Activated CD8-positive, alpha-beta memory T cell treated with anti-CD3 and anti-CD28 coated beads for 48 hours (primary cell): ENCODE data around the gene AQP6.

ENCODE experiments used
- DNase-seq, 3 experiments: peaks; one replicate each; pipeline ENCODE4 v3.0.0-alpha.2; 2020; ENCODE audit warnings: low read depth in 2 of 3, low spot score in 2 of 3

Gene AQP6

GRCh38 chr12:49972641-49973360, at the start of gene AQP6:
Gene AQP6 (plus strand): TSS chr12:49972947. CDS start chr12:49973174, 227 bp downstream.
- DNase-seq = no peak

- DNase-seq = no peak
These were observed 49.6 kb upstream of the AQP6 start for GRCh38 chr12:49923035-49923644.

GRCh38 chr12:49923880-49924556, 48.7 kb upstream of the AQP6 start:
- DNase-seq = no peak

- DNase-seq = no peak
These were observed 48.0 kb upstream of the AQP6 start for GRCh38 chr12:49924628-49925246.

GRCh38 chr12:49925433-49926204, 47.1 kb upstream of the AQP6 start:
- DNase-seq = no peak

- DNase-seq = no peak
These were observed 44.3 kb upstream of the AQP6 start for GRCh38 chr12:49928471-49928870.

GRCh38 chr12:49929581-49929980, 43.2 kb upstream of the AQP6 start:
- no peak for DNase-seq

GRCh38 chr12:49930515-49931288, 42.0 kb upstream of the AQP6 start:
- no peak for DNase-seq

- DNase-seq = no peak
These were observed 40.7 kb upstream of the AQP6 start for GRCh38 chr12:49932023-49932422.

GRCh38 chr12:49932533-49933130, 40.1 kb upstream of the AQP6 start:
- no peak for DNase-seq

GRCh38 chr12:49933796-49934195, 39.0 kb upstream of the AQP6 start:
- no peak for DNase-seq

GRCh38 chr12:49934505-49934904, 38.2 kb upstream of the AQP6 start:
- DNase-seq = no peak

- no peak for DNase-seq
These were observed 35.8 kb upstream of the AQP6 start for GRCh38 chr12:49936925-49937324.

- DNase-seq = no peak
These were observed 35.0 kb upstream of the AQP6 start for GRCh38 chr12:49937639-49938300.

- DNase-seq = no peak
These were observed 33.4 kb upstream of the AQP6 start for GRCh38 chr12:49939307-49939706.

- DNase-seq = no peak
These were observed 33.0 kb upstream of the AQP6 start for GRCh38 chr12:49939707-49940106.

GRCh38 chr12:49941556-49942511, 30.9 kb upstream of the AQP6 start:
- no peak for DNase-seq

GRCh38 chr12:49942512-49942893, 30.2 kb upstream of the AQP6 start:
- DNase-seq = no peak
